Skin of body (tissue), 2 donors: ENCODE results near the gene CORO2B. TPM values are rescaled to one million over a fixed set of nuclear protein-coding genes. Genes with fewer than 3 reads are reported as not detected.
"Not testable (repeated sequence)": the region's sequence is repeated elsewhere in the genome, so short reads cannot be mapped to it uniquely, and the experiment has no call there.

Experiments used
- DNase-seq: peaks from one replicate; lab custom pipeline; 2025; lab: John Stamatoyannopoulos, UW
- total RNA-seq: library from RNA; depleted of rRNA; stranded (reverse); fragments of >200 nt; gene quantifications from one replicate; pipeline ENCODE4 v1.2.3, GENCODE V29; 2014

CORO2B gene
- total RNA-seq, 1 donor from 2014 or later = 2.4 TPM

- DNase-seq = peak; percentile 28
These were observed 146.9 kb downstream of the CORO2B start for GRCh38 chr15:68725736-68726135.

- no peak for DNase-seq
These were observed 147.5 kb downstream of the CORO2B start for GRCh38 chr15:68726246-68726645.

GRCh38 chr15:68729789-68730411 lies 151.1 kb downstream of the CORO2B start:
- peak; percentile 16 for DNase-seq

- peak; percentile 33 for DNase-seq
These were observed 151.7 kb downstream of the CORO2B start for GRCh38 chr15:68730471-68730919.

- no peak for DNase-seq
These were observed 152.4 kb downstream of the CORO2B start for GRCh38 chr15:68730976-68731897.

- DNase-seq = no peak
These were observed 153.7 kb downstream of the CORO2B start for GRCh38 chr15:68732451-68732850.

GRCh38 chr15:68733666-68734065 lies 154.9 kb downstream of the CORO2B start:
- DNase-seq = no peak

- DNase-seq = no peak
These were observed 155.6 kb downstream of the CORO2B start for GRCh38 chr15:68734352-68734751.

GRCh38 chr15:68734881-68735280 lies 156.1 kb downstream of the CORO2B start:
- no peak for DNase-seq

GRCh38 chr15:68735610-68736009 lies 156.8 kb downstream of the CORO2B start:
- no peak for DNase-seq

- DNase-seq = no peak
These were observed 160.7 kb downstream of the CORO2B start for GRCh38 chr15:68739390-68740080.

- no peak for DNase-seq
These were observed 164.5 kb downstream of the CORO2B start for GRCh38 chr15:68743256-68743655.

GRCh38 chr15:68749365-68749764 lies 170.6 kb downstream of the CORO2B start:
- no peak for DNase-seq

- DNase-seq = peak; percentile 90
These were observed 171.0 kb downstream of the CORO2B start for GRCh38 chr15:68749793-68750192.

GRCh38 chr15:68751622-68752021 lies 172.8 kb downstream of the CORO2B start:
- no peak for DNase-seq

GRCh38 chr15:68755731-68756130 lies 176.9 kb downstream of the CORO2B start:
- DNase-seq = no peak

- DNase-seq = not testable (repeated sequence)
These were observed 181.3 kb downstream of the CORO2B start for GRCh38 chr15:68759982-68760579.

- no peak for DNase-seq
These were observed 184.3 kb downstream of the CORO2B start for GRCh38 chr15:68763063-68763462.

GRCh38 chr15:68764090-68764489 lies 185.3 kb downstream of the CORO2B start:
- no peak for DNase-seq

GRCh38 chr15:68765602-68766368 lies 187.0 kb downstream of the CORO2B start:
- peak; percentile 32 for DNase-seq

GRCh38 chr15:68767833-68768232 lies 189.0 kb downstream of the CORO2B start:
- no peak for DNase-seq
